Right lobe of liver (tissue), 6 donors: Measurements from ENCODE around the gene RHEX. TPM values are rescaled to one million over a fixed set of nuclear protein-coding genes. Genes with fewer than 3 reads are reported as not detected.

Source experiments
- ATAC-seq, 4 donors: fragments of 200-7000 bp; cut with Tn5 transposase; one replicate each; pipeline ENCODE4 v1.9.1; 2020; ENCODE audit warnings: mild to moderate bottlenecking in 4 of 4, moderate library complexity in 4 of 4
- DNase-seq, 3 donors: peaks; one replicate each; pipeline ENCODE4 v3.0.0-alpha.2; 2020
- H3K27ac ChIP-seq, 3 donors: fragments of 200-600 bp; one replicate each; pipeline ENCODE4 v1.8.0; 2022
- H3K27me3 ChIP-seq, 2 donors: fragments of 200-600 bp; one replicate each; pipeline ENCODE4 v1.8.0; 2022
- H3K36me3 ChIP-seq, 4 donors: fragments of 200-600 bp; sonication (generic) in 1 of 4; one replicate each; pipeline versions ENCODE4 v1.5.1 to v1.8.0; 2017 to 2022; ENCODE audit warnings: control low read depth in 1 of 4
- H3K4me1 ChIP-seq, 4 donors: fragments of 200-600 bp; sonication (generic) in 1 of 4; one replicate each; pipeline versions ENCODE4 v1.5.1 to v1.8.0; 2017 to 2022; ENCODE audit warnings: control low read depth in 1 of 4
- H3K4me3 ChIP-seq, 3 donors: fragments of 200-600 bp; one replicate each; pipeline ENCODE4 v1.8.0; 2022
- H3K9me3 ChIP-seq, 4 donors: fragments of 200-600 bp; sonication (generic) in 1 of 4; one replicate each; pipeline versions ENCODE4 v1.5.1 to v1.8.0; 2017 to 2022; ENCODE audit warnings: control low read depth in 1 of 4
- POLR2A ChIP-seq: fragments of 450-650 bp; IDR thresholded peaks from one replicate; pipeline ENCODE4 v1.6.1; 2017; ENCODE audit warnings: antibody characterized with exemption, mild to moderate bottlenecking
- WGBS: methylation state at CpG from one replicate; pipeline ENCODE4 v1.1.6; 2018; ENCODE audit warnings: low coverage, low lambda C conversion rate; ENCODE audit not compliant: insufficient coverage; ENCODE audit errors: missing lambda C conversion rate; 5-methylcytosine and 5-hydroxymethylcytosine counted together
- intact Hi-C, 2 donors: fragments of 100-400 bp; cut with DNase I; formaldehyde crosslinking; loops; one replicate each; pipeline versions ENCODE4 v1.11.2 to v1.14.1; 2022
- small RNA-seq, 2 experiments: library from RNA; depleted of rRNA; stranded (forward); fragments of <200 nt; gene quantifications; one replicate each; pipeline ENCODE3, GENCODE V24; 2016
- total RNA-seq, 6 experiments: library from RNA; depleted of rRNA in 2 of 6; stranded (reverse); fragments of >200 nt in 2 of 6; fragmentation: NEBNext Ultra II Directional in 3 of 6; extraction: Animal tissue kit (Norgen Biotek cat#: 25700) in 3 of 6; gene quantifications; one replicate each; pipeline versions ENCODE4 v1.1.0 to v1.2.4, GENCODE V29; 2016 to 2023
- TF ChIP-seq, protein P1 (sequence below), 4 donors: fragments of 200-600 bp in 3 of 4; fragments of 450-650 bp in 1 of 4; IDR thresholded peaks; one replicate each; pipeline versions ENCODE4 v1.5.1 to v1.8.0; 2016 to 2022; ENCODE audit warnings: antibody characterized with exemption in 4 of 4, mild to moderate bottlenecking in 2 of 4
- donor health status: DM: no; HTN: yes; CAD: no.
- donor health status: DM: no; HTN: no; CAD: no.
- donor health status: DM: no; HTN: no; CAD: no.
- donor health status: DM: no; HTN: yes; CAD: no.
- donor health status: DM: no; HTN: yes; CAD: no.

The RHEX gene
- total RNA-seq, 6 experiments from 2014 or later = 0.18 to 0.57 (median 0.26) TPM; not detected in 1

DNA sequence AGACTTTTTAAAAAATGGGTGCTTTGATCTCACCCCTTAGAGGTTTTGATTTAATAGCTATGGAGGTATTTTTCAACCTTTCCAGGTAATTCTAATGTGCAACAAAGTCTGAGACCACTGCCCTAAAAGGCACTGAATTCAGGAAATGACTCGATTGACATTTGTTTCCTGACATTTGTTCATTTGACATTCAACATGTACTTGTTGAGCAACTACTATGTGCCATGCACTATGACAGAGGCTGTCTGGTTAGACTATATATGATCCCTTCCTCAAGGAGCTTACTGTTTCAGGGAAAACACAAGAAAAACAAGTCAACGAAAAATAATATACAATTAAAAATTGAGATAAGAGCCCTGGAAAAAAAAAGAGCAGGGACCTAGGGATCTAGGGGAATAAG, 89.8 kb downstream of the RHEX start:
- H3K4me3 ChIP-seq = no peak overlapping the region
- H3K27me3 ChIP-seq = no peaks in the 10 kb centered on the region
- ATAC-seq = no peak
- no peaks in the 10 kb centered on the region for H3K36me3 ChIP-seq
- no peak for TF ChIP-seq POLR2A
- TF ChIP-seq, protein P1, sequence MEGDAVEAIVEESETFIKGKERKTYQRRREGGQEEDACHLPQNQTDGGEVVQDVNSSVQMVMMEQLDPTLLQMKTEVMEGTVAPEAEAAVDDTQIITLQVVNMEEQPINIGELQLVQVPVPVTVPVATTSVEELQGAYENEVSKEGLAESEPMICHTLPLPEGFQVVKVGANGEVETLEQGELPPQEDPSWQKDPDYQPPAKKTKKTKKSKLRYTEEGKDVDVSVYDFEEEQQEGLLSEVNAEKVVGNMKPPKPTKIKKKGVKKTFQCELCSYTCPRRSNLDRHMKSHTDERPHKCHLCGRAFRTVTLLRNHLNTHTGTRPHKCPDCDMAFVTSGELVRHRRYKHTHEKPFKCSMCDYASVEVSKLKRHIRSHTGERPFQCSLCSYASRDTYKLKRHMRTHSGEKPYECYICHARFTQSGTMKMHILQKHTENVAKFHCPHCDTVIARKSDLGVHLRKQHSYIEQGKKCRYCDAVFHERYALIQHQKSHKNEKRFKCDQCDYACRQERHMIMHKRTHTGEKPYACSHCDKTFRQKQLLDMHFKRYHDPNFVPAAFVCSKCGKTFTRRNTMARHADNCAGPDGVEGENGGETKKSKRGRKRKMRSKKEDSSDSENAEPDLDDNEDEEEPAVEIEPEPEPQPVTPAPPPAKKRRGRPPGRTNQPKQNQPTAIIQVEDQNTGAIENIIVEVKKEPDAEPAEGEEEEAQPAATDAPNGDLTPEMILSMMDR (IDR thresholded peaks at IDR 0.05) = no peak
- no peak for DNase-seq
- intact Hi-C loops = no loop called here
- H3K4me1 ChIP-seq = peaks cover 0 to 17% (median 6%) of the 10 kb centered on the region in 4 donors
- 59% methylated on average over 2 of the region's 2 CpGs for WGBS
- H3K27ac ChIP-seq = no peak overlapping the region
- no peaks in the 10 kb centered on the region for H3K9me3 ChIP-seq

DNA sequence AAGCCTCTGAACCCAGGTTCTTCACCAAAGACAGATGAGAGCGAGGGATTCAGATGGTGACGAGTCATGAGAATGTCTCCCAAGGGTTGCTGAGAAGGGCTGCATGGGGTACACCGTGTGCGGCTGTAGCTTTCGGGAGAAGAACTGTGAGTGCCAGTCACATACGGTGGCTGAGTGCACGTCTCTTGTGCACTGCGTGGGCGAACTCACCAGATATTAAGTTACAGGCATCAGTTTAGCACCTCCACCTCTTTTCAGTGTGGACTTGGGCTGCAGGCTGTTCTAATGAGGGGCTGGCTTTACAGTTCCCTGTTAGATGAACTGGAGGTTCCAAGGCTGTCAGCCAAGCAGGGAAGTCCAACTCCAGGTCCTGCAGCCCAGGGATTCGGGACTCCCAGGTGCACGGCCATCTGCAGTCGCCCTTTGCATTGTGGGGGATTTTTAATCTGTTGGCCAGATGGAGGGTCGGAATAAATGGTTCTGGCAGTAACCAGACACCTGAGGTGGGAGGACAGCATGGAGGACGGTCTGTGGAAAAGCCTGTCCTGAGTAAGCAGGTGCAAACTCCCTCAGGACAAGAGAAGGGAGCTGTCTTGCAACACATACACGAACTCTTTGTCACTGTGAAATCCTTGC, 90.7 kb downstream of the RHEX start:
- ATAC-seq (peak in 1 of 4 donors; percentile 5), DNase-seq (no peak)
- Histone ChIP-seq H3K27me3 (no peaks in the 10 kb centered on the region), H3K4me1 (peaks cover 0 to 17% (median 6%) of the 10 kb centered on the region in 4 donors), H3K36me3 (no peaks in the 10 kb centered on the region), H3K27ac (no peak overlapping the region), H3K9me3 (no peaks in the 10 kb centered on the region), H3K4me3 (no peak overlapping the region)
- intact Hi-C loops = no loop called here
- 84% methylated on average over 10 of the region's 15 CpGs for WGBS
- no peak for TF ChIP-seq POLR2A
- TF ChIP-seq, protein P1 (IDR thresholded peaks at IDR 0.05) = no peak

GRCh38 chr1:206144605-206145004, 91.6 kb downstream of the RHEX start:
- WGBS = no CpG with 5 or more reads among the region's 2 CpGs
- TF ChIP-seq, protein P1 (IDR thresholded peaks at IDR 0.05) = no peak
- TF ChIP-seq POLR2A = no peak
- Histone ChIP-seq H3K4me1 (peaks cover 0 to 17% (median 6%) of the 10 kb centered on the region in 4 donors), H3K9me3 (no peaks in the 10 kb centered on the region), H3K4me3 (no peak overlapping the region), H3K27me3 (no peaks in the 10 kb centered on the region), H3K36me3 (no peaks in the 10 kb centered on the region), H3K27ac (no peak overlapping the region)
- intact Hi-C loops = no loop called here
- DNase-seq (no peak), ATAC-seq (peak; percentile 82 to 89 (median 86))

DNA sequence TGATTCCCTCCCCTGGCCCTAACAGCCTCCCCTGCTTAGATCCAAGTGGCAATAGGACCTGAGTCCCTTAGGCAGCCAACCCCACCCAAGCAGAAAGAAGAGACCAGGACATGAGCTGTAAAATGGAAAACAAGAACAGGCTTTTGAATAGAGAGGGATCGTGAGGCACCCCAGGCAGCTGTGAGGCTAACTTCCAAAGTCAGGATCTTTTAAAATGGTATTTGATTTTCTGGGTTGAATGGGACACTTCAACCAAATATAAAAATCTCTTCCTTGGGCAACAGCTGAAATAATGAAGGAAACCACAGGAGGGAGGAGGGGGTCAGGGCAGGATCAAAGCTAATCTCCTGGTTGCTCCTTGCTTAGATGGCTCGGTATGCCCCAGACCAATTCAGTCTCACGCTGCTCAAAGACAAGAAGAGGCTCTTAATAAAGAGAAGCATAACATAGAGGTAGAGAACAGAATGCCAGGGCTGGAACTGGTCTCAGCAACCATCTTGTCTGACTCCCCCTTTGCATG, 92.9 kb downstream of the RHEX start:
- intact Hi-C loops = no loop called here
- Histone ChIP-seq H3K4me3 (no peak overlapping the region), H3K9me3 (no peaks in the 10 kb centered on the region), H3K4me1 (peaks cover 0 to 17% (median 6%) of the 10 kb centered on the region in 4 donors), H3K27me3 (no peaks in the 10 kb centered on the region), H3K27ac (no peak overlapping the region), H3K36me3 (no peaks in the 10 kb centered on the region)
- DNase-seq = no peak
- WGBS = 88% methylated on average over 3 of the region's 3 CpGs
- TF ChIP-seq POLR2A = no peak
- TF ChIP-seq, protein P1 (IDR thresholded peaks at IDR 0.05) = no peak
- ATAC-seq = no peak

Small RNA genes lying within 50 kb of the gene (small RNA-seq; reads per million reads assigned to genes)
- 0 reads per million in 2 experiments for gene RF00271

Other genes with a start within 250 kb of the RHEX start
- gene SLC41A1, start 240.0 kb upstream of the RHEX start, total RNA-seq = 1 to 10 TPM; 3.4 to 6.4 (median 4.6) TPM
- under 1 TPM in 4 of 6 experiments, not detected in 2; 0.12 to 0.42 (median 0.15) TPM for gene PM20D1, start 203.0 kb upstream of the RHEX start, total RNA-seq
- gene SLC26A9, start 109.7 kb upstream of the RHEX start, total RNA-seq = under 1 TPM in 1 of 6 experiments, not detected in 5; 0.09 TPM
- gene RAB7B, start 49.8 kb upstream of the RHEX start, total RNA-seq = 1 to 10 TPM in 1 of 6 experiments, under 1 TPM in 5; 0.14 to 1.4 (median 0.37) TPM
- under 1 TPM in 2 of 6 experiments, not detected in 4; 0.11 to 0.22 TPM for gene CTSE, start 29.3 kb upstream of the RHEX start, total RNA-seq
- not detected for gene AVPR1B, start 64.2 kb downstream of the RHEX start, total RNA-seq
- gene FAM72A, start 149.7 kb downstream of the RHEX start, total RNA-seq = 1 to 10 TPM in 2 of 6 experiments, under 1 TPM in 3, not detected in 1; 0.57 to 1.4 (median 0.95) TPM
- gene SRGAP2, start 150.4 kb downstream of the RHEX start, total RNA-seq = 10 to 100 TPM in 5 of 6 experiments, 1 to 10 TPM in 1; 9.8 to 20.0 (median 15.3) TPM